Endothelial cell of umbilical vein (primary cell): ENCODE results near the gene CLIC5. TPM values are rescaled to one million over a fixed set of nuclear protein-coding genes. Genes with fewer than 3 reads are reported as not detected.

Experiments
- BruUV-seq: library from RNA; stranded (reverse); fragments of 400-500 nt; replicated peaks from 2 replicates; lab custom pipeline; 2021; lab: Mats Ljungman, UMichigan
- CTCF ChIA-PET: fragments of 300-600, 350-600 bp; sonication (Branson Sonifier 250); formaldehyde crosslinking; loops from one replicate; lab custom pipeline; 2021; ENCODE audit warnings: antibody characterized with exemption, inconsistent platforms; lab: Charles Lee
- POLR2A ChIA-PET: fragments of 300-600, 350-600 bp; sonication (Branson Sonifier 250); formaldehyde crosslinking; loops from one replicate; lab custom pipeline; 2021; ENCODE audit warnings: antibody characterized with exemption, inconsistent platforms; lab: Charles Lee
- DNase-seq: peaks from one replicate; pipeline ENCODE4 v3.0.0-alpha.2; 2011; ENCODE audit warnings: low read depth, low spot score
- FAIRE-seq: peaks from 2 replicates; lab custom pipeline; 2011; peaks lifted over from hg19 to GRCh38; lab: Jason Lieb, UNC
- H2AFZ ChIP-seq: 2 replicates; pipeline ENCODE4 v1.6.0; 2012; ENCODE audit warnings: low read depth, low read length, control low read depth, inconsistent platforms
- H3K27ac ChIP-seq: 2 replicates; pipeline ENCODE4 v1.5.1; 2011; ENCODE audit warnings: low read depth, mild to moderate bottlenecking, control low read depth, low read length, moderate library complexity; ENCODE audit not compliant: insufficient read depth
- H3K27me3 ChIP-seq, 2 experiments: 2 replicates each; pipeline versions ENCODE4 v1.6.0 to v1.6.1; 2011; ENCODE audit warnings: low read length in 2 of 2, mixed read lengths in 1 of 2; ENCODE audit not compliant: control insufficient read depth in 2 of 2, insufficient read depth in 2 of 2
- H3K36me3 ChIP-seq, 2 experiments: 2 replicates in 1 of 2; 3 replicates in 1 of 2; pipeline ENCODE4 v1.5.1; 2011; ENCODE audit warnings: low read length in 2 of 2, mild to moderate bottlenecking in 1 of 2, moderate library complexity in 1 of 2; ENCODE audit not compliant: control insufficient read depth in 2 of 2, insufficient read depth in 2 of 2; ENCODE audit errors: extremely low read depth in 1 of 2
- H3K4me1 ChIP-seq: 3 replicates; pipeline ENCODE4 v1.5.1; 2011; ENCODE audit warnings: mild to moderate bottlenecking, low read length; ENCODE audit not compliant: control insufficient read depth, insufficient read depth; ENCODE audit errors: extremely low read depth
- H3K4me2 ChIP-seq: 2 replicates; pipeline ENCODE4 v1.6.1; 2011; ENCODE audit warnings: low read length, control low read depth, mixed read lengths; ENCODE audit not compliant: insufficient read depth
- H3K4me3 ChIP-seq, 3 experiments: fragments of 200-600 bp in 1 of 3; sonication (generic), shearing (Covaris generic) in 1 of 3; replicated peaks in 1 of 3; 2 replicates each; pipeline ENCODE4 v1.5.1; 2011 to 2016; ENCODE audit warnings: control low read depth in 3 of 3, low read length in 3 of 3, mild to moderate bottlenecking in 2 of 3, inconsistent platforms in 1 of 3, low read depth in 1 of 3, moderate library complexity in 1 of 3; ENCODE audit not compliant: insufficient read depth in 1 of 3
- H3K79me2 ChIP-seq: 2 replicates; pipeline ENCODE4 v1.6.0; 2012; ENCODE audit warnings: low read length, inconsistent platforms; ENCODE audit not compliant: control insufficient read depth, insufficient read depth
- H3K9ac ChIP-seq: replicated peaks from 2 replicates; pipeline ENCODE3; 2011; ENCODE audit warnings: low read length, control low read depth; ENCODE audit not compliant: insufficient read depth; ENCODE audit errors: extremely low read depth
- H3K9me1 ChIP-seq: replicated peaks from 3 replicates; pipeline ENCODE4 v1.6.0; 2011; ENCODE audit warnings: mild to moderate bottlenecking, low read length; ENCODE audit not compliant: control insufficient read depth, insufficient read depth; ENCODE audit errors: extremely low read depth
- H3K9me3 ChIP-seq: replicated peaks from 2 replicates; pipeline ENCODE4 v1.5.1; 2012; ENCODE audit warnings: low read length, inconsistent platforms; ENCODE audit not compliant: control insufficient read depth, insufficient read depth
- H4K20me1 ChIP-seq: replicated peaks from 2 replicates; pipeline ENCODE3; 2011; ENCODE audit warnings: mild to moderate bottlenecking, low read length; ENCODE audit not compliant: control insufficient read depth, insufficient read depth; ENCODE audit errors: extremely low read depth
- CTCF ChIP-seq, 2 donors: IDR thresholded peaks; 1 replicate in 1 of 2; 2 replicates in 1 of 2; pipeline ENCODE4 v1.5.1; 2011; ENCODE audit warnings: low read length in 2 of 2, mild to moderate bottlenecking in 2 of 2, moderate library complexity in 2 of 2, control low read depth in 1 of 2, inconsistent platforms in 1 of 2, low read depth in 1 of 2; ENCODE audit not compliant: insufficient read depth in 1 of 2; ENCODE audit errors: extremely low read depth in 1 of 2
- EZH2 ChIP-seq: IDR thresholded peaks from 2 replicates; pipeline ENCODE4 v1.6.1; 2012; ENCODE audit warnings: borderline replicate concordance, low read depth, mild to moderate bottlenecking, moderate library complexity, low read length, inconsistent platforms; ENCODE audit not compliant: severe bottlenecking
- FOS ChIP-seq: IDR thresholded peaks from 2 replicates; pipeline ENCODE4 v1.6.1; 2011; ENCODE audit warnings: mild to moderate bottlenecking, low read length, moderate library complexity, borderline replicate concordance; ENCODE audit not compliant: insufficient read depth
- GATA2 ChIP-seq: IDR thresholded peaks from 2 replicates; pipeline ENCODE4 v1.7.0; 2011; ENCODE audit warnings: low read depth, mild to moderate bottlenecking, moderate library complexity, mixed read lengths, low read length; ENCODE audit not compliant: insufficient read length, insufficient read depth
- JUN ChIP-seq: IDR thresholded peaks from 2 replicates; pipeline ENCODE4 v1.6.1; 2011; ENCODE audit warnings: borderline replicate concordance, low read depth; ENCODE audit not compliant: insufficient read length, insufficient read depth
- POLR2A ChIP-seq: IDR thresholded peaks from 2 replicates; pipeline ENCODE4 v1.6.1; 2012; ENCODE audit warnings: low read depth, mild to moderate bottlenecking, control low read depth, low read length
- POLR2AphosphoS5 ChIP-seq: IDR thresholded peaks from 2 replicates; pipeline ENCODE4 v1.6.1; 2012; ENCODE audit warnings: low read depth, mild to moderate bottlenecking, control low read depth, low read length, moderate library complexity; ENCODE audit not compliant: insufficient read depth
- dilution Hi-C: fragments of 300-500 bp; cut with MboI; formaldehyde crosslinking; loops from one replicate; pipeline ENCODE4 v1.15.0; 2019; ENCODE audit warnings: low sequenced_read_pairs; ENCODE audit not compliant: extremely low pct_ligation_motif_present
- intact Hi-C: fragments of 100-400 bp; cut with micrococcal nuclease; formaldehyde crosslinking; loops from one replicate; pipeline ENCODE4 v1.10.0; 2022
- polyA plus RNA-seq, 4 experiments: library from polyadenylated mRNA; depleted of rRNA in 3 of 4; stranded (reverse) in 3 of 4; unstranded in 1 of 4; fragments of >200 nt; gene quantifications; 2 replicates each; pipeline versions ENCODE4 v1.2.1 to v1.2.3, GENCODE V29; 2011 to 2012; ENCODE audit warnings: missing spikeins in 1 of 4
- total RNA-seq: library from RNA; stranded (reverse); gene quantifications from 2 replicates; pipeline ENCODE4 v1.2.3, GENCODE V29; 2021
- TF ChIP-seq, protein P1 (sequence below): IDR thresholded peaks from 2 replicates; pipeline ENCODE4 v1.6.1; 2011; ENCODE audit not compliant: insufficient read depth, insufficient read length

The CLIC5 gene
- total and polyA plus RNA-seq, 2 donors (not counting 3 experiments of a cell fraction or from before 2014, with no cell fraction given), result 0.07 TPM; not detected in 1

- Histone ChIP-seq H2AFZ (no peak overlapping the region), H3K36me3 (no peaks in the 10 kb centered on the region), H3K9ac (no peak overlapping the region), H3K4me2 (no peak overlapping the region), H3K9me3 (no peaks in the 10 kb centered on the region), H3K4me1 (no peaks in the 10 kb centered on the region), H3K79me2 (no peaks in the 10 kb centered on the region), H3K27me3 (peaks cover 0 to 3% of the 10 kb centered on the region in 2 experiments), H4K20me1 (no peaks in the 10 kb centered on the region), H3K27ac (no peak overlapping the region), H3K4me3 (no peak overlapping the region), H3K9me1 (no peaks in the 10 kb centered on the region)
- dilution Hi-C loops (no loop called here), intact Hi-C loops (loop anchor here (1.0 to 2.0 kb wide), 6 partner anchors 104 to 851 kb away; no protein-coding TSS in a partner anchor)
- CTCF ChIA-PET, result interaction anchor here (0.6 to 2.0 kb wide), 44 partner anchors 9 to 1461 kb away, joined by 3 to 85 read pairs (median 3); no protein-coding TSS in a partner anchor
- peak; percentile 67 for DNase-seq
- POLR2A ChIA-PET, result no interaction called here
- no TSS peak for BruUV-seq
- FAIRE-seq, result peak; percentile 72
- no peak for TF ChIP-seq JUN
- no peak for TF ChIP-seq EZH2
- TF ChIP-seq GATA2, result no peak
- no peak for TF ChIP-seq POLR2A
- TF ChIP-seq POLR2AphosphoS5, result no peak
- TF ChIP-seq CTCF (IDR thresholded peaks at IDR 0.05; ENCODE audit: extremely low read depth in 1 of 2, insufficient read depth in 1 of 2, low read depth in 1 of 2, low read length in 2 of 2), result peak; percentile 92 to 94
- no peak for TF ChIP-seq FOS
- TF ChIP-seq, protein P1, sequence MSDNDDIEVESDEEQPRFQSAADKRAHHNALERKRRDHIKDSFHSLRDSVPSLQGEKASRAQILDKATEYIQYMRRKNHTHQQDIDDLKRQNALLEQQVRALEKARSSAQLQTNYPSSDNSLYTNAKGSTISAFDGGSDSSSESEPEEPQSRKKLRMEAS, result no peak
Measured at GRCh38 chr6:45930420-45931040, 85.1 kb downstream of the CLIC5 start.
